Stimulated activated CD4-positive, alpha-beta T cell treated with anti-CD3 and anti-CD28 coated beads, Interleukin-12 subunit alpha, Interleukin-12 subunit beta, amount 100 ng/mL, for 24 hours (primary cell): Measurements from ENCODE around the gene CENPM.

Experiments
- DNase-seq, 2 experiments: peaks; one replicate each; pipeline ENCODE4 v3.0.0-alpha.2; 2020; ENCODE audit warnings: low read depth in 2 of 2

CENPM gene

DNA sequence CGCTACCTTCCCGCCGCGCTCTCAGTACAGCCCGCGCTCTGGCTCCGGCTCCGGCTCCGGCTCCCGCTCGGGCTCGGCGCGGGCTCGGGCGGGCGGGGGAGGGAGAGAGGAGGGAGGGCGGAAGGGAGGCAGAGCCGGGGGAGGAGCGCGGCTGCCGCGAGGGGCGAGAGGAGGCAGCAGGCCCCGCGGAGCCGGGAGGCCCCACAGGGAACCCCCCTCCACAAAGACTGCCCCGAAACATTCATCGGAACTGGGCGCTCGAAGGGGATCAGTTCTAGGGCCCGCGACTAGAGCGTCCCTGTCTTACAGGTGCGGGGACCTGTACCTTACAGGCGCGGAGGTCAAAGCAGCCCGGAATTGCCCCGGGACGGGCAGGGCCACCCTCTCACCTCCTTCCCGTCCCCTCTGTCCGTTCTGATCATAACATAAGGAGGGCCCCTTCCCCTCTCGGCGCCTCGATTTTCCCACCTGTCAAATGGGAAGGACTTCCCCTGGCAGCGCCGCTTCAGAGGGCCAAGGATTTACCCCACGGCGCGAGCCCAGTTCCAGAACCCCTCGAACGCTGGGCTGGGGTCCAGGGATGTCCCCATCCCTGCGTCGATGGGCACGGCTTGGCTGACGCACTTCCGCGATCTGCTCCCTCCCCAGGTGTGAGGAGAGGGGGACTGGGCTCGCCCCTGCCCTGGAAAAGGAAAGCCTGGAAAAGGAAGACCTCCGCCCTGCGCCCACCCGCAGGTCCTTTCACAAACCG, 31.7 kb downstream of the CENPM start, which contains the start of gene SHISA8:
TSS of gene SHISA8 (minus strand) at position 40 of the 751 bp plus-strand sequence. CDS start 407 bp downstream, outside the sequence.
- peak in 1 of 2 experiments; percentile 38 for DNase-seq

DNA sequence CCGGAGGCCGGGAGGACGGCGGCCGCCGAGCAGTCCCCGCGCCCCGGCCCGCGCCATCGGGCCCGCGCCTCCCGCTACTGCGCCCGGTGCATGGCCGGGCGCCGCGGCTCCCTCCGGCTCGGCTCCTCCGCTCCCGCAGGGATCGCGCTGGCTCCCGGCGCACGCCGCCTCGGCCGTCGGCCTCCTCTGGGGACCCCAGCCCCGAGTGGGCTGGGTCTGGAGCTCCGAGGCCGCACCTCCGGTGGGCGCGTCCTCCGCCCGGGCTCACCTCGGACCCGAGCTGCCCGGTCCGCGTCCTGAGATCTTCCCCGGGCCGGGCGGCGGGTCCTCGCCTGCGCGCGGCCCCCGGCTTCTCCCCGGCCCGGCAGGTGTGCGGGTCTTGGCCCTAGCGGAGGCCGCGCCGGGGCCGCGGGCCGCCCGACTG, 32.3 kb downstream of the CENPM start:
- no peak for DNase-seq

DNA sequence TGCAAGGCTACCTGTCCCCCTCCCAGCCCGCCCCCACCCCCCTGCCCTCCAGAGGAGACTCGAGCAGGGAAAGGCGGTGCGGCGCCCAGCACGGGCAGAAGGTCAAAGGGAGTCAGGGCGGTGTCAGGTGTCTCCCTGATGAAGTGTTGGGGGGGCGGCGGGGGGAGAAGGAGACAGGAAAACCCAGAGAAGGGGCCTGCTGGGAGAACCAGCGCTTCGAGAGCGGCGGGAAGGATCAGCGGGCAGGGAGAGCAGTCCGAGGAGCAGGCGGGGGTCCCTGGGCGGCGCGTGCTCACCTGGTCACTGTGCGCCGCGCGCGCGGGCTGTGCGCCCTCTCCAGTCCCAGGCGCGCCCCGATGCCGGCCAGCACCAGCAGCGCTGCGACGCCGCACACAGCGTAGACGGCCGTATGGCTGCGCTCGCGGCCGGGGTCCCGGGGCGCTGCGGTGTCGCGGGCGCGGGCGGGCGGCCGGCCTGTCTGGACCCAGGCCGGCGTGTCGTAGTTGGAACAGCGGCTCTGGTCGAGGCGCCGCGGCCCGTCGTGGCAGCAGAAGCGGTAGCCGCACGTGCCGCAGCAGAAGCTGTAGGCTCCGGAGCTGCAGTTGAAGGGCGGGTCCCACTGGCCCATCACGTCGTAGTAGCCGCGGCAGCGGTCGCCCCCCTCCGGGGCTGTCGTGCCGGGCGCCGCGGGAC, 33.0 kb downstream of the CENPM start:
- no peak for DNase-seq

DNA sequence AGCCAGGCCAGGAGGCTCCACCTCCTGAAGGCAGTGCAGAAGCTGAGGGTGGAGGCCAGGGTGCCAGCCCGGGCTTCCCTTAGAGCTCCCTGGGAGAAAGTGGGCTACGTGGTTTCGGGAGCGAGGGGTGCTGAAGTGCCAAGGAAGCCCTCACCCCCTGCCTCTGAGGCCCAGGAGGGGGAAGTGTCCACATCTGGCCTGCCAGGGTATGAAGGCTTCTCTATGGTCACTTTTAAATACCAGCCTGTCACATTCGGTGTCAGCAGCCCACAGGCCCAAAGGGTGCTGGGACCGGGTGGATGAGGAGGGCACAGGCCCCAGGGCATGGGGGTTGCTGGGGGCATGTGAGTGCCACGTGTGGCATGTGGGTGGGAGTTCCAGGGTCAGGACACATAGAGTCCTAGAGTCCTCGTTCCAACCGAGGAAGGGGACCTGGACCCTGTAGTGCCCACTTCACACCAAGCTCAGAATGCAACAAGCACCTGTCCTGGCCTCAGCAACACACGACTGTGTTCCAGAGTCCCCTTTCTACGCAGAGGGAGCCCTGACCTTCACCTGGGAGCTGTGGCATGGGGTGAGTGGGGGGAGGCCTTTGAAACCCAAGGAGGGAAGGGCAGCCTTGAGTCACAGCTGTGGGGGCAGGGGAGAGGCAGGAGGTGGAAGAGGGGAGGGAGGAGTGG, 33.8 kb downstream of the CENPM start:
- no peak for DNase-seq

DNA sequence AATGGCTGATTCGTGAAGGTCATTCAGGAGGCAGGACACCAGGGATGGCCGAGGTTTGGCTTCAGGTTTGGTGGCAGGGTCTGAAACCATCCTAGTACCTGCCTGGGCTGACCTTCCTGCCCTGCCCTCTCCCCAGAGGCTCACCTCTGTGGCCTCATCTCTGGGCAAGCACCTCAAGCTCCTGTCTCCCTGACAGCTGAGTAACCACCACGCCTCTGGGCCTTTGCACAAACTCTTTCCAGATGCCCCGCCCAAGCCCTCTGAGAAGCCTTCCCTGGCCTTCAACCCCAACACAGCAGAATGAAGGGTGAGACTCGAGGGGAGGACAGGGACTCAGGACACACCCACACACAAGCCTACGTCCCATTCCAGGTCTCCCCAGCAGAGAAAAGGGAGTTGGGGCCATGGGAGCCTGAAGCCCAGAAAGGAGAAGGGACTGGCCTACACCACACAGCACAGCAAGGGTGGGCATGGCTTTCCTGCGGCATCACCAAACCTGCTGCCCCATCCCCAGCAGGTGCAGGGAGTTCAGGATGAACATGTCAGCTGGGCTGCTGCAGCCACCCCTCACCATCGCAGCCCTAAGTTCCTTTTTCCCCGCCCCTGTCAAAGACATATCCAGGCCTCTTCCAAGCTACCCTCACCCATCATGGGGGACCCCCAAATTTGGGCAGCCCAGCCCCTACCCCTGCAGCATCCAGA, 34.5 kb downstream of the CENPM start:
- no peak for DNase-seq

DNA sequence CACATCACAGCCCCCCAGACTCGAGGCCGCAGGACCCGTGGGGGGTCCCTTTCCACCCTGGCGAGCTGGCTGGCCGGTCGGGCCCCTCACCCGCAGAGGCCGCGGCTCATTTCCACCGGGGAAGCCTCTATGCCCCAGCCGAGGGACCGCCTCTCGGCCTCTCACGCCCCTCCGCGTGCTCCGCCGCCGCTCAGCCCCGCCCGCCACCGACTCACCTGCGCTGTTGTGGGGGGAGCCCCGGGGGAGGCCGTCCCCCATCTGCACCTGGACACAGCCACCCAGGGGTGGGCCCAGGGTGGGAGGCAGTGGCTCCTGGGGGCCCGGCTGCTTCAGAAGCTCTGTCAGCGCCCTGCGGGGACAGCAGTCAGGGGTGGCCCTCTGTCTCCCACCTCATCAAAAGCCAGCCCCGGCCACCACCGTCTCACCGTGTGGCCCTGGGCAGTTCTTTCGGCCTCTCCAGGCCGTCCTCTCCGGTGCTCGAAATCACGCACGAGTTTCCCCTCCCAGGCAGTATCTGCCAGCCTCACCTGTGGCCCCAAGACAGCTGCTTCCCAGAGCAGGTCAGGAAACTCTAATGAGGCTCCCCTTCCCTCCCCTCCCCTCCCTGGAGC, 35.8 kb downstream of the CENPM start:
- no peak for DNase-seq

DNA sequence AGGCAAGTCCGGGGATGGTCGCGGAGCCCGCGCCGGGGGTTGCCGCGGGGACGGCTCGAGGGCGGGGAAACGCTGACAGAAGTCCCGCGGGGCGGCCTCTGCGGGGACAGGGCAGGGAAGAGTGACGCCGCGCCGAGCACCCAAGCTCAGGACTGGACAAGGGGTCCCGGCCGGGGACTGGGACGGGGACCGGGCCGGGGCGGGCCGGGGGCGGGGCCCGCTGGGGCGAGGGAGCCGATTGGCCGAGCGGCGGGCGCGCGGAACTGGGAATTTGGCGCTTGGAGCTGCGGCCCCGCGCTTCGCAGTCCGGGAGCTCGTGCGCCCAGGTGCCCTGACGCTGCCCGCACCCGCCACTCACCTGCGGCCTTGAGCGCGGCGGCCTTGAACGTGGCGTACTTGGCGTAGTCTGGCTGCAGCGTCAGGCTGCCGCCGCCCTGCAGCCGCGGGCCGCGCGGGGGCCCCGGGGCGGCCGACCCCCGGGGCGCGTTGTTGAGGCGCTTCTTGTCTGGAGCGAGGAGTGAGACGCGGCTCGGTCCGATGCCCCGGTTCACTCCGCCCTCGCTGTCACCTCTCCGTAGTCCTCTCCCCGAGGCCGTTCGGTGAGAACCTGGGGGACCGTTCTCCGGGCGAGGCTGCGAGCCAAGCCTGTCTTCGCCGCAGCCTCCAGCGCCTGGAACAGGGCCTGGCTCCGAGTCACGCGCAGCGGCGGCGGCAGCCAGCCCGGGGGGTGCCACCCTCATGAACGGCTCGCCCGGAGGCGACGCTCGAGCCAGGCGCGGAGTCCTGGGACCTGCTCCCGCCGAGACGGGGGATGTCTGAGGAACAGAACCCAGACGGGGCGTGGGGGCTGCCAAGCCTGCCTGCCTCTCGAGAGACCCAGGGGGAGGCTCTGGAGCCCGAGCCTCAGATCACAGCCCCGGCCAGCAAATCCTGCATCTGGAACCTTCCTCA, 36.6 kb downstream of the CENPM start:
- no peak for DNase-seq

DNA sequence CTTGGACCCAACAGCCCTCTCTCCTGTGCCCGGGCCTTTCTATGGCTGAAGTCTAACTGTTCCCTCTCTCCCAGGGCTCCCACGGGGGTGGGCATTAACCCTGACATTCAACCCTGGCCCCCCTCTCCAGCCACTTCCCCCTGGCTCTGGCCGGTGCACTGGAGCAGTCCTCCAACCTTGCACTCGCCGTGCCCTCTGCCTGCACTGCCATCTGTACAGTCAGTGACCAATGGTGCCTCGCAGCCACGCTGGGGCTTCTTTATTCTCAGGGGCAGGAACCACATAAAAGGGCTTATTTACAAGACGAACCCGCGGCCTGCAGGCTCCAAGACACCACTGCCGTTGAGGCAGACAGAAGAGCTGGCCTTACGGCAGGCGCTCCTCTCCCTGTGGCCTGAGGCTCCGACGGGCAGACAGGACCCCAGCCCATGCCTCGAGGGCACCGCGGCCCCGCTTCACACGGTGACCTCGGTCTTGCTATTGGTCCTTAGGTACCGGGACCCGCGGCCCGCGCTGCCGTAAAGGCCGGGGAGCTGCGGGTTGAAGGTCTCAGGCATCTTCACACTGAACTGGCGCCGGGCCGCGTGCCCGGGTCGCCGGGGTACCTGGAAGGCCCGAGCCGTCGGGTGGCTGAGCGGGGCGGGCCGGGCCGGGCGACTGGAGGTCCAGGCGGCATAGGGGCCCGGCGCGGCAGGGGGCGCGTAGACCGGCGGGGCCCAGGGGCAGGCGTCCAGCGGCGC, 37.5 kb downstream of the CENPM start:
- DNase-seq = no peak

DNA sequence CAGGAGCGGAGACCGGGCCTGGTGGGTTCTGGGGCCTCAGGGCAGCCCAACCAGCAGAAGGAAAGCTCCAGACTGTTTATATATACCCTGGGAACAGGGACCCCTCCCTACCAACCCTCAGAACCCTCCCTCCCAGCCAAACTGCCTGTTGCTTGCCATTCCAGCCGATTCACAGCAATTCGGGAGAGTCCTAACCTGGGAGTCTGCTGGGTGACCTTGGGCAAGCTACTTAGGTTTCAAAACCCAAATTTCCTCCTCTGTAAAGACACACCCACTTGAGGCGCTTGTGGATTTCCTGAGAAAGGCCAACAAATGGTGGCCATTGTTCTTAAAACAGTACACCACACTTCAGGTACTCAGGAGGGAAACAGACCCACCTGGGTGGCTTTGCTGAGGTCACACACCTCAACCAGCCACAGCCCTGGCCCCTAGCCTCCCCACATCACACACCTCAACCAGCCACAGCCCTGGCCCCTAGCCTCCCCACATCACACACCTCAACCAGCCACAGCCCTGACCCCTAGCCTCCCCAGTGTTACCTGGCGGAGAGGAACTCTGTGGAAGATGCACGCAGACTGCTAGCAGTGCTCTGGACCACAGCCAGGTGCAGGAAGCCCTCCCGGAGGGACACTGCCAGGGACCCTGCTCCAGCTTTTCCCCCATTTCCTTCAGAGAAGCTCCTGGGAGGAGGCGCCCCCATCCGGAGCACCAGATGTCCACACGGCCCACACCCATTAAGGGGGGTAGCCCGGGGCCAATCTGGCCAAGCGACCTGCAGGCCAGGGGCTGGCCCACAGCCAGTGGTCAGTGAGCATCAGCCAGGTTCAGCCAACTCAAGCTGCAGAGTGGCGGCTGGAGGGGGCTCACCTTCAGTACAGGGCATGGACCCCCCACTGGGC, 38.3 kb downstream of the CENPM start:
- DNase-seq = no peak

DNA sequence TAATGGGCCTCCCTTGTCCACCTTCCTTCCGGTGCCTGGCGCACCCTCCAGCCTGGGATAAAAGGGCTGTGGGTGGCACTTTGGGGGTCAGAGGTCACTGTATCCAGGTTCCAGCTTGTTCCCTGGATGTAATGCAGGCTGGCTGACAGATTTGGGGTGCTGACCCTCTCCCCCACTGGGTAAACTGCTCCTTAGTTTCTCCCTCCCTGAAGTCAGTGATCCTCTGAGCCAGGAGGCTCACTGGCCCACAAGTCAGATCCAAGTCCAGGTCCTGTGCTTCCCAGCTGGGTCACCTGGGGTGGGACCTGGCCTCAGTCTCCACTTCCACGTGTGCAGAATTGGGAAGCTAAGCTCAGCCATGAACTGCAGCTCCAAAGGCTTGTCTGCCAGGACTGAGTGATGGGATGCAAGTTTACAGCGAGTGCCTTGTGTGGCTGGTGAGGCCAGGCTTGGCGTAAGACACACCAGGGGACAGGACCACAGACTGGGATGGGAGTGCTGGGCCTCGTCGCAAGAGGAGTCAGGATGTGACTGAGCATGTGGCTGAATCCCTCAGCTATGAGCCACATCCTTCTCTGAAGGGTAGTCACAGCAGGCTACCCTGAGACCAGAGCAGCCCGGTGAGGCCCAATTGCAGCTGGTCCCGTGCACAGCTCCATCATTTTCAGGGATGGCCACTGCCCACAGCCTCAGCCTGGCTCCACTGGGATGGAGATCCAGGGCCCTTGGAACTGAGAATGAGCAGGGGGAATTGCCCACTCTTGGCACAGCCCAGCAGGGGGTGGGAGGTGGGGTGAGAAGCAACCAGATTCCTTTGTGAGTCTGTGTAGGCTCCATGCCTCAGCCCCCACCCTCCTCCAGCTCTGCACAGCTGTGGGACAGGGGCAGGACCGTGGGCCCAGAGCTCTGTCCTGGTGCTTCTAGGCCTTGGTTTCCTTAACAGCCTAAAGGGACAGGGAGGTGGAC, 39.2 kb downstream of the CENPM start:
- DNase-seq = no peak

DNA sequence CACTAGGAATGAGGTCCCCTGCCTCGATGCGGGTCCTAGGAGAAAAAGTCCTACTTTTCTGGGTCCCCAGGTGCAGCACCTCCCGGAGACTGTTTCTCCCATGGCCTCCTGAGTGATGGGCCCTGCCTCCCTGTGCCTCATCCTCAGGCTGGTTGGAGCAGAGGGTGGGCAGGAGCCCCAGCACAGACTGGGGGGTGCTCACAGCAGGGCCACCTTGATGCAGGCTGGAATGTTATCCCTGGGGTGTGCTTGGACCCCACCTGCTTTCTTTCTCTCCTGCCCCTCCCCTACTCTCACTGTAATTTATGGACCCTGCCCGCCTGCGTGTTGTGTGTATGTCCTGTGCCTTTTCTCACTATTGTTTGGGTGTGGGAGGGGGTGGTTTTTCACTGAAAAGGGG, 40.1 kb downstream of the CENPM start:
- no peak for DNase-seq

DNA sequence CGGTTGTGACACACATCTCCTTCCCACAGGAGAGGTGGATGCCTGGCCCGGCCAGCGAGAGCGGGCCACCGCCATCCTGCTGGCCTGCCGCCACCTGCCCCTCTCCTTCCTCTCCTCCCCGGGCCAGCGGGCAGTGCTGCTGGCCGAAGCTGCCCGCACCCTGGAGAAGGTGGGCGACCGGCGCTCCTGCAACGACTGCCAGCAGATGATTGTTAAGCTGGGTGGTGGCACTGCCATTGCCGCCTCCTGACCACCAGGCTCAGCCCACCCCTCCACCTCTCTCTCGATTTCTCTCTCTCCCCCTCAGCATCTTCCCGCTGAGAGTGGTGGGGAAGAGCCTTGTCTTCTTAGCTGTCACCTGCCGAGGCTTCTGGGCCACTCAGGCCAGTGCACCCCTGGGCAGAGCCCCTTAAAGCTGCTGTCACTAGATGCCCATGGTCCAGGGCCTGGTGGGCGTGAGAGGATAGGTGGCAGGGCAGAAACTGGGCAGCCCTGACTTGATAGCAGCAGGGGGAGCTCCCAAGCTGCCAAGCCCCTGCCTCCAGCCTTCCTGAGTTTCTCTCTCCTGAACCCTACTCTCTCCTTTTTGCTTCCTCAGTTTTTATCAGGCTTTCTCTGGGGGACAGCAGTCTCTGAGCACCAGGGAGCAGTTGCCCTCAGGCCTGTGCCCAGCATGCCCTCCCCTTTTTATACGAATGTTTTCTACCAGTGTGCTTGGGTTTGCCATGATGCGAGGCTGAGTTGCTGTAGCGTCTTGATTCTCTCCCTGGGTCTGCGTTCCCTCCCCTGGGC, 41.3 kb downstream of the CENPM start:
- no peak for DNase-seq

DNA sequence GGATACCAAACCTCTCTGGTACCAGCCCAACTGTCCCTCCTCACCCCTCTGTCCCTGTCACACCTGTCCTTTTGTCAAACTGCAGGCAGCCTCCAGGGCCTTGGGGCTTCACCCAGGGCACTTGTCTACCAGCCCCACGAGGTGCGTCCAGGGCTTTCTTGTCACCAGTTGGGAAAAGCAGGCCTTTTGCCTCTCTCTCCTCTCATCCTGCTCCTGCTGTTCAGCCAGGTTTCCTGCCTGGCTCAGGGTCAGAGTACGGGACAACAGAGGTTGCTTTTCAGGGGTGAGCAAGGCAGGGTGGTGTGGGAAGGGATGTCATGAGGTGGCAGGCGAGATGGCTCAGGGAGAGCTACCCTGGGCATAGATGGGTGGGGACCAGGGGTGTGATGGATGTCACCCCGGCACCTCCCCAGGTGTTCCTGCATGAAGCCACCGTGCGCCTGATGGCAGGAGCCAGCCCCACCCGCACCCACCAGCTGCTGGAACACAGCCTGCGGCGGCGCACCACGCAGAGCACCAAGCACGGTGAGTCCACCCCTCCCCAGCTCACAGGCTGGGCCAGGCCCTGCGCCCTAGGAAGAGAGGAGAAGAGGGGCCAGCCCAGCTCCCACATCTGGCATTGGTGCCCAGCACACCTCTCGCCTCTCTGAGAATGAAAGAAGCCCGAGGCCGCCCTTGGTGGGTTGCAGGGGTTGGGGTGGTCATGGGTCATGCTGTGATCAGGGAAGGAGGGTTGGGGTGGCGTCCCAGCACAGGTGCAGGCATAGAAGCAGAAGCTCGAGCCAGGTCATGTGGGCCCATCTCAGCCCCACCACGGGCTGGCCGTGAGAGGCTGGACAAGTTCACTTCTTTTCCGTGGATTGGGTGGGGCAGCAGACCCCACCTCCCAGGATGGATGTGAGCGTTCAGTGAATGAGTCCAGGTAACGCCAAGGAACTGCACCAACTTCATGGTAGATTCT, 42.2 kb downstream of the CENPM start:
- DNase-seq = no peak

DNA sequence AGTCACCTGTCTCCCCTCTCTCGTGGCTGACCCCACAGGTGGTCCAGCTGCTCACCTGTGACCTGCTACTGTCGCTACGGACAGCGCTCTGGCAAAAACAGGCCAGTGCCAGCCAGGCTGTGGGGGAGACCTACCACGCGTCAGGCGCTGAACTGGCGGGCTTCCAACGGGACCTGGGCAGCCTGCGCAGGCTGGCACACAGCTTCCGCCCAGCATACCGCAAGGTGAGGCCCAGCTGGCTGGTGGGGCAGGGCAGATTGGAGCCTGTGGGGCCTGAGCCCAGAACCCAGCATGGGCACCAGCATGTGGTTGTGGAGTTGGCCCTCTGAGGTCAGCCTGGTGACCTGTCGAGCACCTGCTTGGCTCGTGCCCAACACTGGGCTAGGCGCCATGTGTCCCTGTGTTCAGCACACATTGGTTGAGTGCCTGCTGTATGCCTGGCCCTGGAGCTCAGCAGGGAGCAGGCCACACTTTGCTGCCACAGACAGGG, 44.0 kb downstream of the CENPM start:
- DNase-seq = no peak

DNA sequence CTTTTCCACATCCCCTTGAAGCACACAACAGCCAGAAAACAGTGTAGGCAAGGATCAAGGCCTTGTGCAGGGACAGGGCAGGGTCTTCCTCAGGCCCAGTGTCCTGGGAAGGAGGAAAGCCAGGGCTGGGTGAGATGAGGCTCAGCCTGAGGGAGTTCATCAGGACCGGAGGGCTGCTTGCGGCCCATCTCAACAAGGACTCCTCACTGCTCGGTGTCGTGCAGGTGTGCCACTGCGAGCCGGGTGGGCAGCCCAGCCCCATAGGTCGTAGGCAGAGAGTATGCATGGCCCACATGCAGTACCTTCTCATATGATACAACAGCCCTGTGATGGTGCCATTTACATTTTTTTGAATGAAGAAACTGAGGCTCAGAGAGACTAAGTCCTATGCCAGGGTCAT, 44.9 kb downstream of the CENPM start:
- DNase-seq = no peak
